Measurements from ENCODE around the gene HENMT1.

HENMT1 gene

DNA sequence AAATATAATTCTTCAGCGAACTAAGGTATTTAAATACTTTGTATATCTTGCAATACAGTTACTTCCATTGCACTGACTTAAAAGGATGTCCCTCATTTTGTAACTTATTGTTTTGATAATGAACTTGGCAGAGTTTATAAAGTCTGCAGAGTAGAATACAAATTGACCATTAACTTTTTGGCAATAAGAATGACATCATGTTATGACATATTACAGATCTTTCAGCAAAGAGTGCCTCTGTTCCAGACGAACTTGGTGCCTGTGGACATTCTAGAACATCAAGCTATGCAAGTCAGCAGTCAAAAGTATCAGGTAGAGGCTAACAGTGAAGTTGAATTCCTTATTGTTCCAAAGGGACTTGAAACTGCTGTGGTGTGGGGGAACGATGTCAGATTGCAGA is 32.9 kb downstream of the HENMT1 start:
- no peak for DNase-seq (ENCODE audit: low read depth)

DNA sequence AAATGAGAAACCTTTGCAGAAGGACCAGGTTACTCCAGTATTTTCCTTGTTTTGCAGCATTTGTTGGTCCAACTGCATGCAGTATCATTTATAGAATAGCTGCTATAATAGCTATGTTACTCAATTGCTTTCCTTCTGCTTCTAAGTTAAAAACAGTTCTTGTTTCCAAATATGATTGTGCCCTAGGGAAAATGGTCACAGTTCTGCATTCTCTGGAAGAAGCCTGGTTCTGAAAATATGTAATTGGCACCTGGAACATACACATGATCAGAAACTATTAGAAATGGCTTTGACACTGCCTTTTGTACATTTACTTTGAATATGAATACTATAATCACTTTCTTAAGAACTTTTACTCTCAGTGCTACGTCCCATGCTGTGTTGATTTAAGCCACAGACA is 33.6 kb downstream of the HENMT1 start:
- no peak for DNase-seq (ENCODE audit: low read depth)

DNA sequence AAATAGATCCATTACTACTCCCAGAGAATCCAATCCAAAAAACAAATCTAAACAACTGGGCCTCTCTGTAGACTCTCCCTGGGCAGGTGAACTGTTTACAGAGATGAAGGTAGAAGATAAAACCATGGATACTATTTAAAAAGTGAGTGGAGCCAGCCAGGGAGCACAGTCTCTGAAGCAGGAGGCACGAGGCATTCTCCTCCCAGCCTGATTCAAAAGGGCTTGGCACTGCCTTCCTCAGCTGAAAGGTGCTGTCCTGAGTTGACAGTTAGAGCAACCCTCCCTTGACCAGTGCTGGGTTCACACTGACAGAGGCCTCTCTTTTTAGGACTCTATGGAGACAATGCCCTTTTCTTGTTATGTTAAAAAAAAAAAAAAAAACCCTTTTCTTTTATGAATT is 36.8 kb downstream of the HENMT1 start:
- DNase-seq (ENCODE audit: low read depth) = no peak

- DNase-seq (ENCODE audit: low read depth) = no peak
Observed at GRCh38 chr1:108617724-108618056, 43.2 kb downstream of the HENMT1 start.

DNA sequence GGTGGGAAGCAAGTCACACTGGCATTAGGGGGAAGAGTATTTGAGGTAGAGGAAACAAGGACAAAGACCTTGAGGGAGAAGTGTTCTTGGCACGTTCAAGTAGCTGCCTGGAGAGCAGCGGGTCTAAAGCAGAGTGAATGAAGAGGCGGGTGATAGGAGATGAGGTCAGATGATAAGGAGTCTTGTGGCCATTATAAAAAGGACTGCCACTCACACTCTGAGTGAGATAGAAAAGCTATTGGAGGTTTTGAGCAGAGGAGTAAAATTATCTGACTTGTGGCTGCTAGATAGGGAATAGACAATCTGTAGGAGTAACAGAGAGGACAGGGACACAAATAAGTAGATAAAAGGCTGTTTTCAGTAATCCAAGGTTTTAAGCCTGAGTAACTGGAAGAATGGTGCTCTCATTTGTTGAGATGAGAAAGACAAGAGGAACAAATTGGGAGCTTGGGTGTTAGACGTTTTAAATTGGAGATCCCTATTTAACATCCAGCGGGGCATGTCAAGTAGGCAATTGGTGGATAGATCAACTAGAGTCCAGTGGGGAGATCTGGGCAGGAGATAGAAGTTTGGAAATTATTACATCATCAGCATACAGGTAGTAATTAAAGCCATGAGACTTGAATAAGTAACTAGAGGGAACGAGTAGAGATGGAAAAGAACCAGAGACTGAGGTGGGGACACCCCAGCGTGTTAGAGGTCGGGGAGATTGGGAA is 43.7 kb downstream of the HENMT1 start:
- DNase-seq (ENCODE audit: low read depth) = no peak

- DNase-seq (ENCODE audit: low read depth) = no peak
Observed at GRCh38 chr1:108615544-108615943, 45.3 kb downstream of the HENMT1 start.

GRCh38 chr1:108612496-108612895 is 48.4 kb downstream of the HENMT1 start:
- no peak for DNase-seq (ENCODE audit: low read depth)

DNA sequence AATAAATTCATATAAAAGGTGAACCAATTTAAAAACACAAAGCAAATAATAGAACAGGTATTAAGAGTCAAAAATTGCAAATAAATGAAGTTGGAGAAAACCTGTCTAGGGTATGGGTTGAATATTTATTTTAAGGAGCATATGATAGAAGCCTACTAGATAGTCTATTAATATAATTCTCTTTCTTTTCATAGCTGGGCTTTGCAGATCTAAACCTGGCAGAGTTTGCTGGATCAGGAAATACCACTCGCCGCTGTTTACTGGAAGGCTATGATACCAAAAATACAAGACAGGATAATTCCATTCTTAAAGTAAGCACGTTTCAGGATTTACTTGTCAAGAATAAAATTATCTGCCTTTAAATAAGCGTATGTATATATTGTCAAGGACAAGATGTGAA is 48.9 kb downstream of the HENMT1 start:
- DNase-seq (ENCODE audit: low read depth) = no peak

DNA sequence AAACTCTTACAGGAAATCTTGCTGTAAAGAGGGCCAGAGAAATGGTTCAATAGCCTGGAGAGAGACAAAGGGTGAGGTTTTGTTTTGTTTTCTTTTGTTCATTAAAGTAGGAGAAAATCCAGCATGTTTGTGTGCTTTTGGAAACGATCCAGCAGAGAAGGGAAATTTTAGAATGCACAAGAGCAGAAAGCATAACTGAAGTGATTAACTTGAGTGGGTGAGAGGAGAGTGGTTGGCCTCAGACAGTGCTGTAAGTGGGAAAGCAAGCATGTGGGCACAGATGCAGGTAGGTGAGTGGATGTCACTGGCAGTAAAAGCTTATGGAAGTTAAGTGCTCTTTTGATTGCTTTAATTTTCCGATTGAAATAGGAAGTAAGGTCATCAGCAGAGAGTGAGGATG is 50.8 kb downstream of the HENMT1 start:
- no peak for DNase-seq (ENCODE audit: low read depth)

- no peak for DNase-seq (ENCODE audit: low read depth)
Observed at GRCh38 chr1:108609483-108610049, 51.3 kb downstream of the HENMT1 start.

- DNase-seq (ENCODE audit: low read depth) = no peak
Observed at GRCh38 chr1:108606478-108606877, 54.4 kb downstream of the HENMT1 start.

- no peak for DNase-seq (ENCODE audit: low read depth)
Observed at GRCh38 chr1:108605633-108606032, 55.3 kb downstream of the HENMT1 start.

DNA sequence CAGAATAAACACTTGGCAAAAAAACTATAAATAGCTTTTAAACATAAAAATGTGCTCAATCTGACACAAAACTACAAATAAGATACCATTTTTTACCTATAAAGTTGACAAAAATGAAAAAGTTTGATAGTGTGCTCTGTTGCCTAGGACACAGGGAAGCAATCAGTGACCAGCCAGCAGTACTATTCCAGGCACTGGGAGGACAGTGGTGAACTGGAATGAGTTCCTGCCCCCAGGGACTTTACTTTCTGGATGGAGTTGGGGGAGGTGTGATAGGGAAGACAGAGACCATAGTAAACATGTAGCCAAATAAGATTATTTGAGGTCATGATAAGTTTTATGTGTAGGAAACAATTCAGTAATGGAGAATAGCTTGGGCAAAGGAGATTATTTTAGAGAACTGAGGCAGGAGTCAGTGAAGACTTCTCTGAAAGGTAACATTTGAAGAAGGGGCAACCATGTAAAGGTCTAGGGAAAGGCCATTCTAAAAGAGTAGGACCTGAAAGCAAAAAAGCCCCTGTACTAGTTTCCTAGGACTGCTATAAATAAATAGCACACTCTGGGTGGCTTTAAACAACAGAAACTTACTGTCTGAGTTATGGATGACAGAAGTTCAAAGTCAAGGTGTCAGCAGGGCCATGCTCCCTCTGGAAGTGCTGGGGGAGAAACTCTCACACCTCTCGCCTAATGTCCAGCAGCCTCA is 59.0 kb downstream of the HENMT1 start:
- DNase-seq (ENCODE audit: low read depth) = no peak

GRCh38 chr1:108600504-108600903 is 60.4 kb downstream of the HENMT1 start:
- no peak for DNase-seq (ENCODE audit: low read depth)

GRCh38 chr1:108598340-108598739 is 62.6 kb downstream of the HENMT1 start:
- DNase-seq (ENCODE audit: low read depth) = no peak

Data from stimulated activated CD8-positive, alpha-beta memory T cell treated with anti-CD3 and anti-CD28 coated beads, Interleukin-12 subunit alpha, Interleukin-12 subunit beta, amount 100 ng/mL, for 4 hours (primary cell).